Suprapubic skin (tissue), 4 donors: ENCODE measurements around the gene ZBTB20.

Experiments used
- POLR2A ChIP-seq, 2 donors: fragments of 450-650 bp; IDR thresholded peaks; one replicate each; pipeline ENCODE4 v1.6.1; 2017; ENCODE audit warnings: antibody characterized with exemption in 2 of 2, mild to moderate bottlenecking in 2 of 2, moderate library complexity in 2 of 2
- POLR2AphosphoS5 ChIP-seq, 3 donors: sonication (generic); formaldehyde crosslinking; IDR thresholded peaks; one replicate each; pipeline ENCODE4 v1.6.1; 2017; ENCODE audit warnings: antibody characterized with exemption in 3 of 3
- TF ChIP-seq, protein P1 (sequence below), 2 donors: fragments of 200-600 bp in 1 of 2; fragments of 450-650 bp in 1 of 2; sonication (generic) in 1 of 2; IDR thresholded peaks; one replicate each; pipeline ENCODE4 v1.5.1; 2016 to 2019; ENCODE audit warnings: antibody characterized with exemption in 2 of 2, mild to moderate bottlenecking in 1 of 2, moderate library complexity in 1 of 2

GRCh38 chr3:114712728-114713492, 434.2 kb downstream of the ZBTB20 start:
- TF ChIP-seq POLR2AphosphoS5 (IDR thresholded peaks at IDR 0.05), result no peak
- TF ChIP-seq, protein P1, sequence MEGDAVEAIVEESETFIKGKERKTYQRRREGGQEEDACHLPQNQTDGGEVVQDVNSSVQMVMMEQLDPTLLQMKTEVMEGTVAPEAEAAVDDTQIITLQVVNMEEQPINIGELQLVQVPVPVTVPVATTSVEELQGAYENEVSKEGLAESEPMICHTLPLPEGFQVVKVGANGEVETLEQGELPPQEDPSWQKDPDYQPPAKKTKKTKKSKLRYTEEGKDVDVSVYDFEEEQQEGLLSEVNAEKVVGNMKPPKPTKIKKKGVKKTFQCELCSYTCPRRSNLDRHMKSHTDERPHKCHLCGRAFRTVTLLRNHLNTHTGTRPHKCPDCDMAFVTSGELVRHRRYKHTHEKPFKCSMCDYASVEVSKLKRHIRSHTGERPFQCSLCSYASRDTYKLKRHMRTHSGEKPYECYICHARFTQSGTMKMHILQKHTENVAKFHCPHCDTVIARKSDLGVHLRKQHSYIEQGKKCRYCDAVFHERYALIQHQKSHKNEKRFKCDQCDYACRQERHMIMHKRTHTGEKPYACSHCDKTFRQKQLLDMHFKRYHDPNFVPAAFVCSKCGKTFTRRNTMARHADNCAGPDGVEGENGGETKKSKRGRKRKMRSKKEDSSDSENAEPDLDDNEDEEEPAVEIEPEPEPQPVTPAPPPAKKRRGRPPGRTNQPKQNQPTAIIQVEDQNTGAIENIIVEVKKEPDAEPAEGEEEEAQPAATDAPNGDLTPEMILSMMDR (IDR thresholded peaks at IDR 0.05), result no peak
- no peak for TF ChIP-seq POLR2A (IDR thresholded peaks at IDR 0.05)
